ENCODE measurements around the gene HOXA6. TPM values are rescaled to one million over a fixed set of nuclear protein-coding genes. Genes with fewer than 3 reads are reported as not detected.

The HOXA6 gene
- total RNA-seq, 4 donors from 2014 or later = 5.7 to 15.4 (median 12.4) TPM

GRCh38 chr7:27103489-27104226 lies 43.9 kb downstream of the HOXA6 start:
- no peak overlapping the region for H3K4me3 ChIP-seq (ENCODE audit: low read depth, poor library complexity, severe bottlenecking)
- 29 to 30% methylated on average over 35 of the region's 35 CpGs for WGBS, 2 donors
- TF ChIP-seq POLR2A (IDR thresholded peaks at IDR 0.05) (no peak), CTCF (IDR thresholded peaks at IDR 0.05) (no peak)
- no peak for DNase-seq (ENCODE audit: low spot score in 2 of 2)
- intact Hi-C loops (cut with DNase I; ENCODE audit: low total_unique reads) = no loop called here

GRCh38 chr7:27102581-27103442 lies 44.8 kb downstream of the HOXA6 start, which contains the start of gene HOXA2:
HOXA2 (minus strand) TSS chr7:27102683; CDS start chr7:27102500, 183 bp downstream.
- DNase-seq (ENCODE audit: low spot score in 2 of 2) = no peak
- no peak within 1 kb of the TSS for H3K4me3 ChIP-seq (ENCODE audit: low read depth, poor library complexity, severe bottlenecking)
- intact Hi-C loops (cut with DNase I; ENCODE audit: low total_unique reads) = no loop called here
- TF ChIP-seq POLR2A (IDR thresholded peaks at IDR 0.05) = no peak
- TF ChIP-seq CTCF (IDR thresholded peaks at IDR 0.05) = no peak
- WGBS, 2 donors = 26 to 38% methylated on average over 29 of the region's 29 CpGs

GRCh38 chr7:27101957-27102580 lies 45.5 kb downstream of the HOXA6 start:
- 33 to 39% methylated on average over 38 to 39 of the region's 39 CpGs for WGBS, 2 donors
- H3K4me3 ChIP-seq (ENCODE audit: low read depth, poor library complexity, severe bottlenecking) = no peak overlapping the region
- DNase-seq (ENCODE audit: low spot score in 2 of 2) = no peak
- intact Hi-C loops (cut with DNase I; ENCODE audit: low total_unique reads) = no loop called here
- TF ChIP-seq POLR2A (IDR thresholded peaks at IDR 0.05) (no peak), CTCF (IDR thresholded peaks at IDR 0.05) (no peak)

- no peak for TF ChIP-seq CTCF (IDR thresholded peaks at IDR 0.05)
- no peak for TF ChIP-seq POLR2A (IDR thresholded peaks at IDR 0.05)
- DNase-seq (ENCODE audit: low spot score in 2 of 2) = no peak
- 70 to 74% methylated on average over 25 of the region's 25 CpGs for WGBS, 2 donors
- H3K4me3 ChIP-seq (ENCODE audit: low read depth, poor library complexity, severe bottlenecking) = no peak overlapping the region
- intact Hi-C loops (cut with DNase I; ENCODE audit: low total_unique reads) = no loop called here
Measured at GRCh38 chr7:27101171-27101956, 46.2 kb downstream of the HOXA6 start.

GRCh38 chr7:27100694-27101170 lies 46.8 kb downstream of the HOXA6 start:
- TF ChIP-seq CTCF (IDR thresholded peaks at IDR 0.05) (no peak), POLR2A (IDR thresholded peaks at IDR 0.05) (no peak)
- DNase-seq (ENCODE audit: low spot score in 2 of 2) = no peak
- 78 to 79% methylated on average over 8 of the region's 8 CpGs for WGBS, 2 donors
- intact Hi-C loops (cut with DNase I; ENCODE audit: low total_unique reads) = no loop called here
- H3K4me3 ChIP-seq (ENCODE audit: low read depth, poor library complexity, severe bottlenecking) = no peak overlapping the region

All from lower leg skin (tissue), 4 donors.